HG03575 (cell line): ENCODE measurements around the gene KIFC1.
"Not testable (repeated sequence)": the region's sequence is repeated elsewhere in the genome, so short reads cannot be mapped to it uniquely, and the experiment has no call there.

ENCODE experiments used
- ATAC-seq: cut with Tn5 transposase; IDR thresholded peaks from one replicate; pipeline ENCODE4 v1.9.1; 2021; ENCODE audit not compliant: unreplicated experiment, insufficient number of reproducible peaks, low FRiP score; ENCODE audit errors: extremely low read depth

Gene KIFC1

GRCh38 chr6:33372526-33373123, 19.0 kb upstream of the KIFC1 start:
- ATAC-seq, result no peak

- ATAC-seq, result no peak
Measured at GRCh38 chr6:33373960-33374910, 17.4 kb upstream of the KIFC1 start.

GRCh38 chr6:33375143-33375671, 16.4 kb upstream of the KIFC1 start:
- ATAC-seq, result no peak

DNA sequence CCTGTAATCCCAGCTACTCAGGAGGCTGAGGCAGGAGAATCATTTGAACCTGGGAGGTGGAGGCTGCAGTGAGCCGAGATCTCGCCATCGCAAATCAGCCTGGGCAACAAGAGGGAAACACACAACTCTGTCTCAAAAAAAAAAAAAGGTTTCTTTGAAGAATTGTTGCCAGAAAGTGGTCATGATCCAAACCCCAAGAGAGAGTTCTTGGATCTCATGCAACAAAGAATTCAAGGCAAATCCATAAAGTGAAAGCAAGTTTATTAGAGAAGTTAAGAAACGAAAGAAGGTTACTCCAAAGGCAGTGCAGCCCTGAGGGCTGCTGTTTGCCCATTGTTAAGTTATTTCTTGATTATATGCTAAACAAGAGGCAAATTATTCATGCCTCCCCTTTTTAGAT, 14.5 kb upstream of the KIFC1 start:
- ATAC-seq, result no peak

- not testable (repeated sequence) for ATAC-seq
Measured at GRCh38 chr6:33379184-33379583, 12.4 kb upstream of the KIFC1 start.

- no peak for ATAC-seq
Measured at GRCh38 chr6:33380272-33380981, 11.2 kb upstream of the KIFC1 start.

- no peak for ATAC-seq
Measured at GRCh38 chr6:33383427-33384185, 8.0 kb upstream of the KIFC1 start.

DNA sequence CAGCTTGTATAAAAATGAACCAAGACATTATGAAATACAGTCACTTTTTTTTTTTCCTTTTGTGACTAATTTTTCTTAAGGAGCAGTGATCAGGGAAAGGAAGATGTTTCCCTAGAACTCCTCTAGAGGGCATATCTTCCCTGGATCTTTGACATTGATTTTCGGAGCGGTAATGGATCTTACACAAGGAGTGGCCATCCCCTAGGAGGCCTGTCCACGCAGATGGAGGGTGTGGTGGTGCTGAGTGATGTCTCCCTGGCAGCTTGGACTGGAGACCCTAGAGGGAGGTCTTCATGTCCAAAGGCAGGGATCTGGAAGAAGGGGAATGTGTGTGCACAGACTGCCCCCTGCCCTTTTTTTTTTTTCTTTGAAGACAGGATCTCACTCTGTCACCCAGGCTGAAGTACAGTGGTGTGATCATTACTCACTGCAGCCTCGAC, 7.0 kb upstream of the KIFC1 start:
- no peak for ATAC-seq

DNA sequence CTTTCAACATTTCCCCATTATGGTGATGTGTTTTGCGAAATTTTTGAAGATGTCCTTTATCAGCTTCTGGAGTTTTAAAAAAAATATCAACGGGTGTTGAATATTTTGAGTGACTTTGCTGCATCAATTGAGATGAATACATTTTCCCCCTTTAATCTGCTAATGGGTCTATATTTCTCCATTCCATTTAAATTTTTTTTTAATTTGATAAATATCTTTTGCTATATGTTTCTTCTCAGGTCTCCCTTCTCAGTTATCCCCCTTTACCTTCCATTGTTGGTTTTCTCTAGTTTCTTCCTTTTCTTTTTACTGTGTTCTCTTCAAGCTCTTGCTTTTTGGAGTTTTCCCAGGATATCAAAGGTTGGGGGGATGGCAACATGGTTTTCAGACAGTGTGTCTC, 1.4 kb upstream of the KIFC1 start:
- ATAC-seq, result no peak

DNA sequence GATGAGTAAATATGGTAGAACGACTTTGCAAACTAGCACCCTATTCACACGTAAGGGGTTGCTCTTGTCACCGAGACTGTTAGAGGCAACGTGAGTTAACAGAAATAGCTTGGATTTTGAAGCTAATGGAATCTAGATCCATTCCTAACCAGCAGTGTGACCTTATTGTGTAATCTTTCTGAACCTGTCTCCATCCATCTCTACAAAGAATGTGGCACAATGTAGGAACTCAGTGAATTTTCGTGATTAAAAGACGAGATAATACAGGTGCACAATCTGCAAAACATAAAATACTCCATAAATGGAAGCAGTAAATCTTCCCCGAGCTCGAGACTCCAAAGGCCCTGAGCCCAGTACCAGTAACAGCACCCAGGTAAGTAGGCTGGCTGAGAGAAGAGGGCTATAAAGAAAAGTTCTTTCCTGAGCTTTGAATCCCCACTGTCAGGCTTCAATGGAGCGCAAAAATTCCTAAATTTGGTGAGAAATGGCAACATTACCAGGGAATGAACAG, 801 bp upstream of the KIFC1 start:
- ATAC-seq, result no peak

- peak; percentile 12 for ATAC-seq
Measured at GRCh38 chr6:33391922-33392594, 435 bp downstream of the KIFC1 start.

DNA sequence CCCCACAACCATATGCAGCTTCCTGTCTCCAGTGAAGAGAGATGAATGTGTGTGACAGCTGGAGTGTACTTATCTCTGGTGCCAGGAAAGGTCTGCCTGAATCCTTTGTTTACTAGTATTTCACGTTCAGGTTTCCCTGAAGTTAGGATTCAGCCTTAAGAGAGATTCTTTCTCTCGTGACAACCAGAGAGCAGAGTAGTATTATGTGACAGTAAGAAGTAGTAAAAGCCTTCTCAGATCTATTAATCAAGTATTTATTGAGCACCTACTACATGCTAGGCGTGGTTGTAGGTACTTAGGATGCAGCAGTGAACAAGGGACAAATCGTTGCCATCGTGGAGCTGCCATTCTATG, 949 bp downstream of the KIFC1 start:
- ATAC-seq, result no peak

GRCh38 chr6:33392979-33393378, 1.4 kb downstream of the KIFC1 start:
- ATAC-seq, result no peak

DNA sequence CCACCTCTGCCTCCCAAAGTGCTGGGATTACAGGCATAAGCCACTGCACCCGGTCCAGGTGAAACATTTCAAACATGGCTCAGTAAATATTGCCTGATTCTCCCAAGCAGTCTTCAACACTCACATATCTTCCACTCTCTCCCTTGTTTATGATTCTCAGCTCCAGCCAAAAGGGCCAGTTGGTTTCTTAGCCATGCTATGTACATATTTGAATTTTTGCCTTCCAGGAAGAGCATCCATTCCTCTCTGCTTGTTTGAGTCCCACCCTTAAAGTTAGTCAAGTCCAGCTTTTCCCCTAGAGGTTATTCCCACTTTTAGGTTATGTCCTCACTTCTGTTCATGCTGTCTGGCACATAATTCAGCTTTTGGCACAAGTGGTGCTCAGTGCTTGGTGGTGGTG, 5.9 kb downstream of the KIFC1 start:
- ATAC-seq, result no peak

DNA sequence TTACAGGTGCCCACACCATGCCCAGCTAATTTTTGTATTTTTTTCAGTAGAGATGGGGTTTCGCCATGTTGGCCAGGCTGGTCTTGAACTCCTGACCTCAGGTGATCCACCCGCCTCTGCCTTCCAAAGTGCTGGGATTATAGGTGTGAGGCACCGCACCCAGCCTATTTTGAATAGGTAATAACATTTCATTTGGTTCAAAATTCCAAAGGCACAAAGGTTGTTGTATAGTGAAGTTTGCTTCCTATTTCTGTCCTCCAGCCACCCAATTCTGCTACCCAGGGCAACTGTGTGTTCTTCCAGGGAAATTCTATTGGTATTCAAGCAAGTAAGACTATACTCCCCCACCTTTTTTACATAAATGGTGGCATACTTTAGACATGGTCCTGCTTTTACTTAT, 7.0 kb downstream of the KIFC1 start:
- not testable (repeated sequence) for ATAC-seq

DNA sequence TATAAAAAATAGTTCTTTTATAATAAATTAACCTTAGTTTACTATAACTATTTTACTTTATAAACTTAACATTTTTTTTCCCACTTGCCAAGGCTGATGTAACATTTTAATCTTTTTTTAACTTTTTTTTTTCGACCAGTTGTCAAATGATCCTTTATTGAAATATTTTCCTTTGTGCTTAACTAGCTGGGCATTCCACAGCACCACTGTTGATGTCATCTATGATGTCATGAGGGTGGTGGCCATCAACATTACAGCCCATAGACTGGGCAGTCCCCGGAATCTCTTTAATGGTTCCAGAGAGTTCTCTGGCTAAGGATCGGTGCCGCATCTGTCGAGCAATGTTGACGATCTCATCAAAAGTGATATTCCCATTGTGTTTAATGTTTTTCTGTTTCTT, 8.3 kb downstream of the KIFC1 start:
- ATAC-seq, result not testable (repeated sequence)

DNA sequence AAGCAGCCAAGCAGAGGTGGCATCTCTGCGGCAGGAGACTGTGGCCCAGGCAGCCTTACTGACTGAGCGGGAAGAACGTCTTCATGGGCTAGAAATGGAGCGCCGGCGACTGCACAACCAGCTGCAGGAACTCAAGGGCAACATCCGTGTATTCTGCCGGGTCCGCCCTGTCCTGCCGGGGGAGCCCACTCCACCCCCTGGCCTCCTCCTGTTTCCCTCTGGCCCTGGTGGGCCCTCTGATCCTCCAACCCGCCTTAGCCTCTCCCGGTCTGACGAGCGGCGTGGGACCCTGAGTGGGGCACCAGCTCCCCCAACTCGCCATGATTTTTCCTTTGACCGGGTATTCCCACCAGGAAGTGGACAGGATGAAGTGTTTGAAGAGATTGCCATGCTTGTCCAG, 13.3 kb downstream of the KIFC1 start:
- ATAC-seq, result no peak

DNA sequence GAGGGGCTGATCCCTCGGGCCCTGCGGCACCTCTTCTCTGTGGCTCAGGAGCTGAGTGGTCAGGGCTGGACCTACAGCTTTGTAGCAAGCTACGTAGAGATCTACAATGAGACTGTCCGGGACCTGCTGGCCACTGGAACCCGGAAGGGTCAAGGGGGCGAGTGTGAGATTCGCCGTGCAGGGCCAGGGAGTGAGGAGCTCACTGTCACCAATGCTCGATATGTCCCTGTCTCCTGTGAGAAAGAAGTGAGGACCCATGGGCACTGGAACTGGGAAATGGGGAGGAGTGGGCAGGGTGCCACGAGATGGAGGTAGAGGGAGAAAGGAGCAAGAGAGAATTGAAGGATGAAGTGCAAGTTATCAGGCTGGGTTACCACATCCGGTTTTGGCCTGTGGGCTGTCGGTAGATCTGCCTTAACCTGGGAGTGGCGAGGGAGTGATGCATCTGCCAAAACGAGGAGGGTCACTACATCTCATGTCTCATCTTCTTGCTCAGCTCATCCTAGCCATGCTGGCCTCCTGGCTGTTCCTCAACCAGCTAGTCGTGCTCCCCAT, 13.8 kb downstream of the KIFC1 start:
- ATAC-seq, result no peak
